ENCODE results near the gene EEF1AKMT3.

GRCh38 chr12:57797933-57798332 is 25.5 kb downstream of the EEF1AKMT3 start:
- TF ChIP-seq CTCF (IDR thresholded peaks at IDR 0.05 in 4 of 5, conservative IDR thresholded peaks at IDR 0.05 in 1 of 5) (no peak), POLR2A (IDR thresholded peaks at IDR 0.05) (no peak)

Data from gastrocnemius medialis (tissue), 4 donors.